Heart left ventricle (tissue), 13 donors: ENCODE data around the gene LILRA6.

ENCODE experiments used
- CTCF ChIP-seq, 12 donors: fragments of 200-600 bp; sonication (generic) in 4 of 12; IDR thresholded peaks; one replicate each; pipeline versions ENCODE4 v1.5.0 to v1.8.0; 2018 to 2022; ENCODE audit warnings: antibody characterized with exemption in 12 of 12, mild to moderate bottlenecking in 5 of 12
- POLR2A ChIP-seq, 2 donors: fragments of 450-650 bp; IDR thresholded peaks; one replicate each; pipeline ENCODE4 v1.6.1; 2017; ENCODE audit warnings: antibody characterized with exemption in 2 of 2, mild to moderate bottlenecking in 2 of 2, moderate library complexity in 2 of 2
- donor health status: ischemic (EF 13 %, LVEDD 7.1; RV severe dilation, severe dysfunction).
- donor health status: DM: no; HTN: yes; CAD: no.
- donor health status: DM: no; HTN: no; CAD: no.
- donor health status: ischemic (EF 25% LVEDD 6.9; RV normal size, moderate dysfunction).
- donor health status: ischemic (EF 25% LVEDD 5.7; RV mildly dilated, moderate dysfunction).
- donor health status: ischemic (EF 35%, LVEDD 5.7; RV mildly dilated, moderate dysfunction).
- donor health status: nonischemic (EF 11% LVEDD 7.7; RV severe dilation, severe dysfunction).
- donor health status: DM: yes; HTN: yes; CAD: no.
- donor health status: PGD.
- donor health status: ischemic (EF 29% LVEDD 5.4; RV normal size, mild dysfunction).
- donor health status: nonischemic (EF 23%, LVEDD 6.1; RV moderate dilation, normal function).

- no peak for TF ChIP-seq CTCF (IDR thresholded peaks at IDR 0.05)
- no peak for TF ChIP-seq POLR2A (IDR thresholded peaks at IDR 0.05)
These were observed 33.4 kb downstream of the LILRA6 start for GRCh38 chr19:54209058-54209810.
